DMS 273 treated with DMSO at 0.1 percent for 48 hours (cell line): ENCODE results near the gene ALG1.

Source experiments
- DNase-seq: peaks from one replicate; lab custom pipeline; 2025; lab: John Stamatoyannopoulos, UW

ALG1 gene, protein sequence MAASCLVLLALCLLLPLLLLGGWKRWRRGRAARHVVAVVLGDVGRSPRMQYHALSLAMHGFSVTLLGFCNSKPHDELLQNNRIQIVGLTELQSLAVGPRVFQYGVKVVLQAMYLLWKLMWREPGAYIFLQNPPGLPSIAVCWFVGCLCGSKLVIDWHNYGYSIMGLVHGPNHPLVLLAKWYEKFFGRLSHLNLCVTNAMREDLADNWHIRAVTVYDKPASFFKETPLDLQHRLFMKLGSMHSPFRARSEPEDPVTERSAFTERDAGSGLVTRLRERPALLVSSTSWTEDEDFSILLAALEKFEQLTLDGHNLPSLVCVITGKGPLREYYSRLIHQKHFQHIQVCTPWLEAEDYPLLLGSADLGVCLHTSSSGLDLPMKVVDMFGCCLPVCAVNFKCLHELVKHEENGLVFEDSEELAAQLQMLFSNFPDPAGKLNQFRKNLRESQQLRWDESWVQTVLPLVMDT

GRCh38 chr16:5071681-5072333 is at the start of gene ALG1:
TSS of gene ALG1 (plus strand) at chr16:5071843. CDS start at chr16:5071850, 7 bp downstream.
- peak; percentile 55 for DNase-seq

DNA sequence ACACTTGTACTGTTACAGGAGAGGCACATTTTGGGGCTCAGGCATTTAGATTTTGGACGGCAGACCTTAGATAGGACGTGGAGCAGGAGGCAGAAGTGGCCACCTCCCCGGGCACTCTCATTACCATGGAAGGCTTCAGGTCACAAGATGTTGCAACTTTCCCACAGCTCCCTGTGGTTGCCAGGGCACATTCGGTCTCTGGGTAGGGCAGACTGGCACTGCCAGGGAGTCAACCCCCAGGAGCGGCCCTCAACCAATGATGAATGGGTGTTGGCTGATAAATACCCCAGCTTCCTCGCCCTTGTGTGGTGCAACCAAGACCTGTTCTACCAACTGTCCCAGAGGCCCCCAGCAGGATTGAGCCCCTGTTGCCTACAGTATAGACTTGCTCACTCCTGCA is 49.1 kb upstream of the ALG1 start:
- no peak for DNase-seq

GRCh38 chr16:5024632-5025031 is 47.0 kb upstream of the ALG1 start:
- DNase-seq = peak; percentile 61

- DNase-seq = peak; percentile 29
Measured at GRCh38 chr16:5025171-5025632, 46.4 kb upstream of the ALG1 start.

- DNase-seq = no peak
Measured at GRCh38 chr16:5026664-5027063, 45.0 kb upstream of the ALG1 start.

DNA sequence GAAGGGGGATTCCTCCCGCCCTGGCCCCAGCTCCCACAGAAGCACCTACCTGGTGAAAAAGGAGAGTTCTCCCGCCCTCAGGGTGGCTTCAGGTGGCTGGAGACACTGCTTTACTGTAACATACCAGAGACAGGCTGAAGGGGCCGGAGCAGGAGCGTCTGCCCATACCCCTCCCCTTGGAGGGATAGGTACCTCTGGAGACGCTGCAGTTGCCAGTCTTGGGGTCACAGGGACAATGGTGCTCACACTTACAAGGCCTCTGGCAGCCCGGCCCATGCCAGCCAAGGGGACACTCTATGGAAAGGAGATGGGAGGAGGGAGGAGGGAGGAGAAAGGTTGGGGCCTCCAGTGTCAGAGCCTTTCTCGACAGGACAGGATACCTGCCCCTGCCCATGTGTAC is 44.6 kb upstream of the ALG1 start:
- no peak for DNase-seq

- DNase-seq = no peak
Measured at GRCh38 chr16:5027575-5028235, 43.9 kb upstream of the ALG1 start.

DNA sequence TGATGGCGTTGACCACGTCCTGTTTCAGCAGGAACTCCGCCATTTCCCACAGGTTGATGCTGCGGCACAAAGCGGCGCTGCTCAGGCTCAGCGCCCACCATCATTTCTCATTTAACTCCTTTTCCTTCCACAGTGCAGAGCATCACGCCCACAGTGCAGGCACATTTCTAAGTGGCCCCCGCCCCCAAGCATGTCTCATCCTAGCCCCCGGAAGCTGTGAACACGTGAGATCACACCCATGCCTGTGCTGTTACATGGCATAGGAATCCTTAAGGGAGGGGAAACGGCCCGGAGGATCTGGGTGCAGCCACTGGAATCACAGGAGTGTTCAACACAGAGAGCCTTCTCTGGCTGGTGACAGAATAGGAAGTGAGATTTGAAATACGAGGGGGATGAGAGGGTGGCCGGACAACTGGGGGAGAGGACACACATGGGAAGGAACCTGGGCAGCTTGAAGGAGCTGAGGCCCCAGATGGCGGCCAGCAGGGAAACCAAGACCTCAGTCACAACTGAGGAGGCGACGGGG is 42.6 kb upstream of the ALG1 start:
- DNase-seq = no peak

- DNase-seq = no peak
Measured at GRCh38 chr16:5030251-5030870, 41.3 kb upstream of the ALG1 start.

DNA sequence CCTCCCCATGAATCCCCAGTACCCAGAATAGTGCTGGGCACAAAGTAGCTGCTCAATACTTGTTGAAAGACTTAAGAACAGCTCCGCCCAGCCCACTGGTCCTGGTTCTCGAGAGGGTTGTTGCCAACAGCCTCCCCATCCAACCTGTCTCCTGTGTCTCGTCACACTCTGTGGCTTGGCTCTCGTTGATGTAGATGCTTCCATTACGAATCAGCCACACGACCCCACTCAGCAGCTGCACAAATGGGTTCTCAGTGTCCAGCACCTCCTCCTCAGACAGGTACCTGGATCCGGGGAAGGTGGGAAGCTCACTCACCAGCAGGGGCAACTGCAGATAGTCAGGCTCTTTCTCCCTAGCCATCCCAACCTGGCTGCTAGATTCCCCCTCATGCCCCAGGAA is 40.0 kb upstream of the ALG1 start:
- no peak for DNase-seq

- no peak for DNase-seq
Measured at GRCh38 chr16:5032748-5033167, 38.9 kb upstream of the ALG1 start.

DNA sequence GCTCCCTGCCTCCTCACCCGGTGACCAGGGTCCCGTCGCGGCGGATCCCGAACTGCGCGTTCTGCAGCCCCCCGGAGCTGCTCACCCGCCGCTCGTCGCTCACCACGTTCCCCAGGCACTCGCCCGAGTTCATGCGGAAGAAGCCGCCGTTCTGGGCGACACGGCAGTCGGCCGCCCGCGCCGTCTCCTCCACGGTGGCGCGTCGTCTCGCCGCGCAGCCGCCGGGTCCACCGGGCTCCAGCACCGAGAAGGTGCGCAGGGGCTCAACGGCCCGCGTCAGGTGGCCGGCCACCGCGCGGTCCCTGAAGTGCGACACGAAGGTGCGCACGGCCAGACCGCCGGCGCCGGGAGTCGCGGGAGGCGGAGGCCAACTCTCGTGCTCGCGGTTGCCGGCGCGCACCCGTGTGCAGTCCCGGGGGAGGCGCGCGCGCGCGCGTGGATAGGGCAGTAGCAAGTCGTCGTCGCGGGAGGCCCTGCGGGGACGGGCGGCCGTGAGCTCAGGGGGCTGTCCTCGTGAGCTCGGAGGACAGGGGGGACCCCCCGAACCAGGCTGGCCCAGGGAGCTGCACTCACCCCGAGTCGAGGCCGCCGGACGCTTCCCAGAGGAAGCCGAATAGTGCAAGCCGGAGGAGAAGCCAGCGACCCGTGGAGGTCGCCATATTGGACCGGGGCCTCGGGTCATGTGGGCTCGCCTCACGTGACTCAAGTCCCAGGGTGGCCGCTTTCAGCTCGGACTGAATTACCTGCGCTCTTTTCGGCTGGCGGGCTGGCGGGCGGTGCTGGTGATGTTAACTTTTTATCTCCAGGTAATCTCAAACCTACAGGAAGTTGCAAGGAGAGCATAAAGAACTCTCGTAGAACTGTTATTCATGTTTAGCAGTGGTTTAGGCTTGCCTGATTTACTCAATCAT is 38.1 kb upstream of the ALG1 start, which contains the start of gene NAGPA:
Gene NAGPA (minus strand): TSS at position 680 of the 911 bp plus-strand sequence. CDS start 21 bp downstream, at position 659.
- DNase-seq = peak; percentile 8

GRCh38 chr16:5034167-5034523 is 37.5 kb upstream of the ALG1 start:
- DNase-seq = no peak

GRCh38 chr16:5035909-5036227 is 35.8 kb upstream of the ALG1 start:
- DNase-seq = no peak

DNA sequence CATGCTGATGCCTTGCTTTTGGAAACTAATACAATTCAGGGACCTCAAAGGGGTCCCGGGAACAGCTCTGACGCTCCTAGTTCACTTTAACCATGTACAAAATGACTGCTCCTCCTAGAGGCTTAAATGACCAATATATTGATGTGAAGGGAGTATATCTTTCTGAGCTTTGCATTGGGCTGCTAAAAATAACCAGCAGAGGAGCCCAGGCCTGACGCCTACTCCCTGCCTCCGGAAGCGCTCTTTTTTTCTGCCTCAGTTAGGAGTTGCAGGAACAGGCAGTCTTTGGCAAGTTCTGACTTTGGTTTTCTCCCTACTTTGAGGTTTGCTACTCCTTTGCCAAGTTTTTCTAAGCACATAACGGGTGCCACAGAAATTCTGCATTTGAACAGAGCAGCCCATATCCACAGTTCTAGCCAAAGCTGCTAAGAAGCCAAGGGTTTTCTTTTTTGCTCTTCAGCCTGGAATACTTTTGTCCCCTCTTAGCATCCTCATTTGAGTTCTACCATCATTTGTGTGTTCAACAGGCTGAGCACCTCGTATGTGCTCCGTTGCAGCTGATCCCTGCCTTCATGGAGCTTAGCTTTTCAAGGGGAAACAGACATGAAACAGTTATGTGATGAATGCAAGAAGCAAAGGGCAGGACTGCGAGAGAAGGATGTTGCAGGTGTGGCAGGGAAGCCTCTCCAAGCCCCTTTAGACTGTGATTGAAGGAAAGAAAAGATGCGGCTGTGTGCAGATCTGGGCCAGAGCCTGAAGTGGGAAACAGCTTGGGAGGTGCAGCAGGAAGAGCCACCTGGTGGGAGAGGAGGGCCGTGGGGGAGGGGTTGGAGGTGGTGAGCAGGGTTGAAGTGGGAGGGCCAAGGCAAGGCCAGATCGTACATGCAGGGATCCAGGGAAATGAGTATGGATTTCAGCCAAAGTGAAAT is 35.2 kb upstream of the ALG1 start:
- DNase-seq = no peak

- no peak for DNase-seq
Measured at GRCh38 chr16:5040451-5040850, 31.2 kb upstream of the ALG1 start.

GRCh38 chr16:5041600-5042133 is 30.0 kb upstream of the ALG1 start:
- no peak for DNase-seq

DNA sequence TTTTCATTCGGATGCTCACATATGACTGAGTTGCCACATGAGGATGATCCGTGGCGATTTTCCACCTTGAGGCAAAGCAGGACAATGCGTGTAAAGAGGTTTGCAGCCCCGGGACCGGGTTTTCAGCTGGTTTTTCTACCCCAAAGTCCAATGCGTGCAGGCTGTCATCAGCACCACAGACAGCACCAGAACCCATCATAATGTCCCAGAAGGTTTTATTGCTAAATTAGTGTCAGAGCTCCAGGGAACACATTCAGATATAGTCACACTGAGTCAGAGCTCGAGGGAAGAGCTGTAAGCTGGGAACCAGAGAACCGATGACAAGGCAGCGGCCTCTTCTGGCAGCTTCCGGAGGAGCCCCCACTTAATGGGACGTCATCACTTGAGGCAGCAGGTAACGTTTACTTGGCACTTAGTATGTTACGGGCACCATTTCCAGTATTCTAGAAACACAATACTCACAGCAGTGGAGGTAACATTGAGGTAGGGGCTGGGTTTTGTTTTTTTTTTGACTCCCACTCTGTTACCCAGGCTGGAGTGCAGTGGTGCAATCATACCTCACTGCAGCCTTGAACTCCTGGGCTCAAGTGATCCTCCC is 29.0 kb upstream of the ALG1 start:
- no peak for DNase-seq

DNA sequence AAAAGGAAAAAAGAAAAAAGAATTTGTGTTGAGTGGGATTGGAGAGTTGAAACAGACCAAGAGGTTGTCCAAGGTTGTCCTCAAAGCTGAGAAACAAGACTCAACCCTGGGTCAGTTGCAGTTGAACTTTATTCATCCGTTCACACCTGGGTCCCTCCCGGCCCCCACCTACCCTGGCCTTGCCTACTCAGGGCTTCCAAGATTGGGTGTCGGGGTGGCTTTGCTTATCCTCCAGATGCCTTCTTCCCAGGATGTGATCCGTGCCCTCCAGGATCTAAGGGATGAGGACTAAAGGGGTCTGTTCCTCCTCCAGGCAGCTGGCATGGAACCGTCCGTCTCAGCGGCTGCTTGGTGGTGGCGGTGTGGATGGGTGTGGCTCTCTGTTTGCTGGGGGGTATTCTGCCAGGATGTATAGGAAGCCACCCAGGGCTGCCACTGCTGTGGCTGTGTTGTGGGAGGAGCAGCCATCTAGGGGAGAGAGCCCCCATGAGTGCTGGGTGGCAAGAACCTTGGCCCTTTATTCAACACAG is 27.6 kb upstream of the ALG1 start:
- DNase-seq = no peak
